ENCODE data around the gene BCAP29. TPM values are rescaled to one million over a fixed set of nuclear protein-coding genes. Genes with fewer than 3 reads are reported as not detected.

The BCAP29 gene
- total RNA-seq, 2 donors from 2014 or later = 63.1 to 71.4 TPM

DNA sequence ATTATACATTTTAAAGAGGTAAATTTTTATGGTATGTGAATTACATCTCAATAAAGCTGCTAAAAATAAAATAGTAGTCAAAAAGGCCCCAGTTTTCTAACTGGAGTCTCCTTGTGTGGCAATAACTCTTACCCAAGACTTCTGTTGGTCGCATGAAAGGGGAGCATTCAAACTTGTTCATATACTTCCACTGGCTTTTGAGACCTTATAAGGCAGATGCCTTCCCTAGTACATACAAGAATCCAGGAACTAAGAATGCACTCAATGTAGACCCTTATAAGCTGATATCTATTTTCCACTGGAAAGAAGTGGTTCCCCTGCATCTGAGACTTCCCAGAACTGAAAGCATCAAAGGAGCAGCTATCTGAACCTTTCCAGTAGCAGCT, 13.0 kb downstream of the BCAP29 start:
- Histone ChIP-seq H3K36me3 (no peaks in the 10 kb centered on the region), H3K27me3 (no peaks in the 10 kb centered on the region), H3K4me3 (no peak overlapping the region), H3K9ac (ENCODE audit: low read depth in 2 of 2, low read length in 2 of 2) (no peak overlapping the region), H3K27ac (no peak overlapping the region), H3K4me1 (no peaks in the 10 kb centered on the region), H3K9me3 (no peaks in the 10 kb centered on the region)
- intact Hi-C loops (cut with DNase I) = no loop called here
- no peak for DNase-seq
- TF ChIP-seq, protein P1, sequence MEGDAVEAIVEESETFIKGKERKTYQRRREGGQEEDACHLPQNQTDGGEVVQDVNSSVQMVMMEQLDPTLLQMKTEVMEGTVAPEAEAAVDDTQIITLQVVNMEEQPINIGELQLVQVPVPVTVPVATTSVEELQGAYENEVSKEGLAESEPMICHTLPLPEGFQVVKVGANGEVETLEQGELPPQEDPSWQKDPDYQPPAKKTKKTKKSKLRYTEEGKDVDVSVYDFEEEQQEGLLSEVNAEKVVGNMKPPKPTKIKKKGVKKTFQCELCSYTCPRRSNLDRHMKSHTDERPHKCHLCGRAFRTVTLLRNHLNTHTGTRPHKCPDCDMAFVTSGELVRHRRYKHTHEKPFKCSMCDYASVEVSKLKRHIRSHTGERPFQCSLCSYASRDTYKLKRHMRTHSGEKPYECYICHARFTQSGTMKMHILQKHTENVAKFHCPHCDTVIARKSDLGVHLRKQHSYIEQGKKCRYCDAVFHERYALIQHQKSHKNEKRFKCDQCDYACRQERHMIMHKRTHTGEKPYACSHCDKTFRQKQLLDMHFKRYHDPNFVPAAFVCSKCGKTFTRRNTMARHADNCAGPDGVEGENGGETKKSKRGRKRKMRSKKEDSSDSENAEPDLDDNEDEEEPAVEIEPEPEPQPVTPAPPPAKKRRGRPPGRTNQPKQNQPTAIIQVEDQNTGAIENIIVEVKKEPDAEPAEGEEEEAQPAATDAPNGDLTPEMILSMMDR (IDR thresholded peaks at IDR 0.05) = no peak

- Histone ChIP-seq H3K27me3 (no peaks in the 10 kb centered on the region), H3K4me3 (no peak overlapping the region), H3K36me3 (no peaks in the 10 kb centered on the region), H3K9ac (ENCODE audit: low read depth in 2 of 2, low read length in 2 of 2) (no peak overlapping the region), H3K27ac (no peak overlapping the region), H3K4me1 (no peaks in the 10 kb centered on the region), H3K9me3 (no peaks in the 10 kb centered on the region)
- TF ChIP-seq, protein P1 (IDR thresholded peaks at IDR 0.05) = no peak
- no peak for DNase-seq
- intact Hi-C loops (cut with DNase I) = no loop called here
Observed at GRCh38 chr7:107594961-107595737, 15.1 kb downstream of the BCAP29 start.

- Histone ChIP-seq H3K36me3 (no peaks in the 10 kb centered on the region), H3K9ac (ENCODE audit: low read depth in 2 of 2, low read length in 2 of 2) (no peak overlapping the region), H3K9me3 (no peaks in the 10 kb centered on the region), H3K4me3 (no peak overlapping the region), H3K27ac (no peak overlapping the region), H3K4me1 (no peaks in the 10 kb centered on the region), H3K27me3 (no peaks in the 10 kb centered on the region)
- intact Hi-C loops (cut with DNase I) = no loop called here
- DNase-seq = no peak
- TF ChIP-seq, protein P1 (IDR thresholded peaks at IDR 0.05) = no peak
Observed at GRCh38 chr7:107596881-107597581, 17.0 kb downstream of the BCAP29 start.

GRCh38 chr7:107597582-107597916, 17.5 kb downstream of the BCAP29 start:
- intact Hi-C loops (cut with DNase I) = no loop called here

DNA sequence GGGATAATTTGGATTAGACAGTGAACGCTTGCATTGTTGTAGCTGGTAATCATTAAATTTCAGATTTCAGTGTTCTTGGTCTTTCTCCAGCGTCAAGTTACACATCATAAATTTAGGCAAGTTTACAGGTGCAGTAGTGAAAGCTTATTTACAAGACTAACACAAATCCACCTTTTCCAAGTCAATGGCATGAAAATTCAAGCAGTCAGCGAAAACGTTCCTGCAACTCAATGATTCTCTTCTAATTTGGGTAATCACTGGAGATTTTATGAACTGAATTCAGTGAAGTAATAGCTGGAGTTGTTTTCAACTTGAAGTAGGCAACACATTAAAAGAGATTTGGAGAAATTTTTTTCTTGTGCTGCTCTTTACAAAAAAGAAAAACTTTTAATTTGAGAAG, 17.9 kb downstream of the BCAP29 start:
- intact Hi-C loops (cut with DNase I) = no loop called here
- Histone ChIP-seq H3K9ac (ENCODE audit: low read depth in 2 of 2, low read length in 2 of 2) (no peak overlapping the region), H3K4me1 (no peaks in the 10 kb centered on the region), H3K36me3 (no peaks in the 10 kb centered on the region), H3K27ac (no peak overlapping the region), H3K9me3 (no peaks in the 10 kb centered on the region), H3K27me3 (no peaks in the 10 kb centered on the region), H3K4me3 (no peak overlapping the region)
- DNase-seq = no peak
- TF ChIP-seq, protein P1 (IDR thresholded peaks at IDR 0.05) = no peak

More at GRCh38 chr7:107597582-107597916, 17.5 kb downstream of the BCAP29 start:
- Histone ChIP-seq H3K4me1 (no peaks in the 10 kb centered on the region), H3K36me3 (no peaks in the 10 kb centered on the region), H3K9ac (ENCODE audit: low read depth in 2 of 2, low read length in 2 of 2) (no peak overlapping the region), H3K27ac (no peak overlapping the region), H3K4me3 (no peak overlapping the region), H3K27me3 (no peaks in the 10 kb centered on the region), H3K9me3 (no peaks in the 10 kb centered on the region)
- TF ChIP-seq, protein P1 (IDR thresholded peaks at IDR 0.05) = no peak
- DNase-seq = no peak
